H1 (cell line): ENCODE measurements around the gene TMEM272. TPM values are rescaled to one million over a fixed set of nuclear protein-coding genes. Genes with fewer than 3 reads are reported as not detected.

Source experiments
- NRF1 ChIP-seq: IDR thresholded peaks from 2 replicates; pipeline ENCODE4 v1.6.1; 2011; ENCODE audit warnings: mild to moderate bottlenecking, low read depth, low read length, improper control_type of control experiment
- PHF8 ChIP-seq: fragments of 200-600 bp; sonication (generic); conservative IDR thresholded peaks from 2 replicates; pipeline ENCODE4 v1.7.1; 2012; ENCODE audit warnings: low read depth, mild to moderate bottlenecking, inconsistent platforms, low read length, moderate library complexity
- TCF12 ChIP-seq: IDR thresholded peaks from 2 replicates; pipeline ENCODE4 v1.6.1; 2011; ENCODE audit warnings: low read depth, mild to moderate bottlenecking, low read length
- polyA plus RNA-seq, 7 experiments: library from polyadenylated mRNA; depleted of rRNA in 3 of 7; stranded (reverse) in 5 of 7; unstranded in 2 of 7; fragments of >200 nt in 5 of 7; fragments of 200-250 nt in 2 of 7; gene quantifications; 1 replicate in 5 of 7; 2 replicates in 1 of 7; 4 replicates in 1 of 7; pipeline versions ENCODE4 v1.2.1 to v1.2.3, GENCODE V29; 2011 to 2013; ENCODE audit warnings: missing spikeins in 2 of 7, mixed read lengths in 2 of 7
- total RNA-seq: library from RNA; stranded (reverse); fragmentation: NEBNext Ultra II Directional; extraction: Animal tissue kit (Norgen Biotek cat#: 25700); gene quantifications from 2 replicates; pipeline ENCODE4 v1.2.1, GENCODE V29; 2021

The TMEM272 gene
- total and polyA plus RNA-seq, 2 of the 8 experiments (the other 6 are each of a cell fraction or from before 2014, with no cell fraction given) = 0.05 TPM; not detected in 1

DNA sequence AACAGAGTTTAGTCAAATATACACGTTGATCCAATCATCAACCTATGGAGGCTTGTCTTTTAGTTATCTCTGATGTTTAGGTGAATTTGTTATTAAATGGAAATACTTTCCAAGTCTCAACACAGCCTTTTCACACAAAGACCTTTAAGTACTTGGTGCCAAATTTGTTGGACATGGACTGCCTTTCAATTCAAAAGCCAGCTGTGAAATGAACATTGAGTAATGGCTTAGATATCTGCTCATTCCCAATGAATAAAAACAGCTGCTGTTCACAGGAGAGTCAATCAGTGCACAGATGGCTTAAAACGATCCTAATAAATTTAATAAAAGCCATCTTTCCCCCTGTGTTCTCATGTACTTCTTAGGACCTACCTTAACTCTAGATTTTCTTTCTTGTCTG lies 21.1 kb downstream of the TMEM272 start (continued):
- TF ChIP-seq PHF8 (no peak), NRF1 (no peak), TCF12 (no peak)
